CD4-positive, alpha-beta T cell treated with Interleukin-4 for 1 hour (primary cell): ENCODE data around the gene RAD52.
"Not testable (repeated sequence)": the region's sequence is repeated elsewhere in the genome, so short reads cannot be mapped to it uniquely, and the experiment has no call there.

Experiments
- DNase-seq, 2 donors: peaks; one replicate each; pipeline ENCODE4 v3.0.0-alpha.2; 2020 to 2022

RAD52 gene

GRCh38 chr12:966724-967123 lies 17.2 kb upstream of the RAD52 start:
- no peak for DNase-seq

GRCh38 chr12:958588-959123 lies 9.2 kb upstream of the RAD52 start:
- no peak for DNase-seq

GRCh38 chr12:955939-956338 lies 6.4 kb upstream of the RAD52 start:
- DNase-seq: no peak

GRCh38 chr12:954741-955140 lies 5.2 kb upstream of the RAD52 start:
- DNase-seq: no peak

GRCh38 chr12:953776-954175 lies 4.3 kb upstream of the RAD52 start:
- DNase-seq: no peak

- DNase-seq: no peak
Measured at GRCh38 chr12:951176-951575, 1.7 kb upstream of the RAD52 start.

GRCh38 chr12:948238-948637 lies 1.3 kb downstream of the RAD52 start:
- DNase-seq: no peak

GRCh38 chr12:946631-947030 lies 2.9 kb downstream of the RAD52 start:
- no peak for DNase-seq

GRCh38 chr12:946212-946611 lies 3.3 kb downstream of the RAD52 start:
- no peak for DNase-seq

- DNase-seq: no peak
Measured at GRCh38 chr12:944211-944610, 5.3 kb downstream of the RAD52 start.

- no peak for DNase-seq
Measured at GRCh38 chr12:943051-943450, 6.4 kb downstream of the RAD52 start.

GRCh38 chr12:938810-939209 lies 10.7 kb downstream of the RAD52 start:
- DNase-seq: no peak

GRCh38 chr12:936377-937345 lies 12.8 kb downstream of the RAD52 start:
- DNase-seq: no peak

- not testable (repeated sequence) for DNase-seq
Measured at GRCh38 chr12:935891-936290, 13.6 kb downstream of the RAD52 start.

- DNase-seq: no peak
Measured at GRCh38 chr12:931591-931990, 17.9 kb downstream of the RAD52 start.

- DNase-seq: no peak
Measured at GRCh38 chr12:931060-931459, 18.4 kb downstream of the RAD52 start.

GRCh38 chr12:926641-927040 lies 22.9 kb downstream of the RAD52 start:
- DNase-seq: no peak

GRCh38 chr12:922285-922684 lies 27.2 kb downstream of the RAD52 start:
- no peak for DNase-seq

GRCh38 chr12:920676-921075 lies 28.8 kb downstream of the RAD52 start:
- DNase-seq: no peak

GRCh38 chr12:916712-917445 lies 32.6 kb downstream of the RAD52 start:
- no peak for DNase-seq

GRCh38 chr12:916240-916639 lies 33.3 kb downstream of the RAD52 start:
- peak in 1 of 2 donors; percentile 40 for DNase-seq

- peak in 1 of 2 donors; percentile 17 for DNase-seq
Measured at GRCh38 chr12:915090-915489, 34.4 kb downstream of the RAD52 start.

GRCh38 chr12:913919-914698 lies 35.4 kb downstream of the RAD52 start:
- no peak for DNase-seq
